Measurements from ENCODE around the gene ACBD4. TPM values are rescaled to one million over a fixed set of nuclear protein-coding genes. Genes with fewer than 3 reads are reported as not detected.

Gene ACBD4
- total RNA-seq, 1 donor from 2014 or later, result 5.6 TPM

DNA sequence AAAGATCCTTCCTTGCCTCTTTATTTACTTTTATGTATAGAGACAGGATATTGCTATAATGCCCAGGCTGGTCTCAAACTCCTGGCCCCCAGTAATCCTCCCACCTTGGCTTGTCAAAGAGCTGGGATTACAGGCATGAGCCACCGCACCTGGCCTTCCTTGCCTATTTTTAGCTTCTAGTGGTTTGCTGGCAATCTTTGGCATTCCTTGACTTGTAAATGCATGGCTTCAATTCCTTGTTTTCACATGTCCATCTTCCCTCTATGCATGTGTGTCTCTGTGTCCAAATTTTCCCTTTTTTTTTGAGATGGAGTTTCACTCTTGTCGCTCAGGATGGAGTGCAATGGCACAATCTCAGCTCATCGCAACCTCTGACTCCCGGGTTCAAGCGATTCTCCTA, 48.7 kb downstream of the ACBD4 start:
- H3K9me3 Mint-ChIP-seq (ENCODE audit: low read depth), result no peaks in the 10 kb centered on the region
- H3K4me1 Mint-ChIP-seq (ENCODE audit: low read depth), result no peaks in the 10 kb centered on the region
- H3K27me3 Mint-ChIP-seq (ENCODE audit: low read depth), result no peaks in the 10 kb centered on the region
- H3K4me3 Mint-ChIP-seq (ENCODE audit: unreplicated experiment), result no peak overlapping the region
- no peaks in the 10 kb centered on the region for H3K36me3 Mint-ChIP-seq (ENCODE audit: low read depth)
- H3K27ac Mint-ChIP-seq (ENCODE audit: unreplicated experiment), result no peak overlapping the region
- no peak for TF ChIP-seq CTCF (IDR thresholded peaks at IDR 0.05)
- DNase-seq (ENCODE audit: low spot score), result no peak

GRCh38 chr17:45186801-45187354, 51.4 kb downstream of the ACBD4 start:
- DNase-seq (ENCODE audit: low spot score), result no peak
- Mint-ChIP-seq H3K27me3 (ENCODE audit: low read depth) (no peaks in the 10 kb centered on the region), H3K36me3 (ENCODE audit: low read depth) (no peaks in the 10 kb centered on the region), H3K27ac (ENCODE audit: unreplicated experiment) (no peak overlapping the region), H3K4me1 (ENCODE audit: low read depth) (no peaks in the 10 kb centered on the region), H3K4me3 (ENCODE audit: unreplicated experiment) (no peak overlapping the region), H3K9me3 (ENCODE audit: low read depth) (no peaks in the 10 kb centered on the region)
- TF ChIP-seq CTCF (IDR thresholded peaks at IDR 0.05), result no peak

GRCh38 chr17:45189009-45189408, 53.5 kb downstream of the ACBD4 start:
- Mint-ChIP-seq H3K27ac (ENCODE audit: unreplicated experiment) (no peak overlapping the region), H3K9me3 (ENCODE audit: low read depth) (no peaks in the 10 kb centered on the region), H3K4me3 (ENCODE audit: unreplicated experiment) (no peak overlapping the region), H3K36me3 (ENCODE audit: low read depth) (no peaks in the 10 kb centered on the region), H3K27me3 (ENCODE audit: low read depth) (no peaks in the 10 kb centered on the region), H3K4me1 (ENCODE audit: low read depth) (no peaks in the 10 kb centered on the region)
- no peak for TF ChIP-seq CTCF (IDR thresholded peaks at IDR 0.05)
- no peak for DNase-seq (ENCODE audit: low spot score)

DNA sequence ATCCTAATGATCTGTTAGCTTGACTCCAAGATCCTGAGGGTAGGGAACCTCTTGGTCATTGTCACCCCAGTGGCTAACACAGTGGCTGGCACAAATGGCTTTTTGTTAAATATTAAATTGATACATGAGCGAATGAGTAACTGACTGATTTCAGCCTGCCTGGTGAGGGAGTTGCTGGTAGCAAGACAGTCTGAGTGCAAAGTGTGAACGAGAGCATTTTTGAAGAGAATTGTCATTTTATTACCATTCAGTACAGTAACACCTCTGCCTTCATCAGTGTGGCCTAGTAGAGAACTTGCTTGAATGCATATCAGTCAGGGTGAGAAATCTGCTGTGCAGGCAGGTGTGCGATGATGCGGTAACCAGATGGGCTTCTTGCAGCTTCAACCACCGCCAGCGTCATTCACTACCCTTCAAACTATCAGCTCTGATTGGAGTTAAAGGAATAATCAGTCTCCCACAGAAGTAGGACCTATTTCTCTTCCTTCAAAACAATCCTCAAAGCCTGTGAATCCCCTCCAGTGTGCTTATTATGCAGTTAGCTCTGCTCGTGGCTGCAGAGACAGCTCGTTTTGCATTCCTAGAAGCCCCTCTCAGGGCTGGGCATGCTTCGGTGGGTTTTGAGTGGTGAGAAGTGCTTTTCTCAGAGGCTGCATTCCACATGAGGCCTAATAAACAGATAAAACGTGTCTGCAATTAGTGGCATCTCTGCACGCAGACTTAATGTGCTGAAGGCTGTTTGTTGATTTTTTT, 55.2 kb downstream of the ACBD4 start:
- H3K27ac Mint-ChIP-seq (ENCODE audit: unreplicated experiment), result no peak overlapping the region
- H3K36me3 Mint-ChIP-seq (ENCODE audit: low read depth), result no peaks in the 10 kb centered on the region
- no peak for DNase-seq (ENCODE audit: low spot score)
- no peaks in the 10 kb centered on the region for H3K9me3 Mint-ChIP-seq (ENCODE audit: low read depth)
- no peak overlapping the region for H3K4me3 Mint-ChIP-seq (ENCODE audit: unreplicated experiment)
- no peaks in the 10 kb centered on the region for H3K27me3 Mint-ChIP-seq (ENCODE audit: low read depth)
- no peak for TF ChIP-seq CTCF (IDR thresholded peaks at IDR 0.05)
- H3K4me1 Mint-ChIP-seq (ENCODE audit: low read depth), result no peaks in the 10 kb centered on the region

Small RNA genes within 50 kb of the gene (microRNA-seq; reads per million reads assigned to microRNA genes)
- not detected for gene MIR6784 (ENCODE audit: borderline number of aligned reads)

Other genes starting within 250 kb of the ACBD4 start
- gene EFTUD2, start 236.2 kb upstream of the ACBD4 start, total RNA-seq, result 71.9 to 99.2 TPM (median 75.9 TPM) in 3 replicates
- 0.55 to 1.0 TPM in 2 of 3 replicates, not detected in the other for gene GFAP, start 220.2 kb upstream of the ACBD4 start, total RNA-seq
- 3.9 to 7.7 TPM (median 5.2 TPM) in 3 replicates for gene KIF18B, start 187.9 kb upstream of the ACBD4 start, total RNA-seq
- 1.6 to 2.8 TPM (median 2.0 TPM) in 3 replicates for gene C1QL1, start 167.4 kb upstream of the ACBD4 start, total RNA-seq
- gene DCAKD, start 84.1 kb upstream of the ACBD4 start, total RNA-seq, result 33.9 to 39.9 TPM (median 36.5 TPM) in 3 replicates
- 89.0 to 103 TPM (median 91.4 TPM) in 3 replicates for gene NMT1, start 74.4 kb upstream of the ACBD4 start, total RNA-seq
- gene PLCD3, start 3.2 kb upstream of the ACBD4 start, total RNA-seq, result 123 to 135 TPM (median 128 TPM) in 3 replicates
- 35.9 to 41.0 TPM (median 36.4 TPM) in 3 replicates for gene HEXIM1, start 12.8 kb downstream of the ACBD4 start, total RNA-seq
- 3.7 to 7.9 TPM (median 6.4 TPM) in 3 replicates for gene HEXIM2, start 26.2 kb downstream of the ACBD4 start, total RNA-seq
- 0.89 to 2.0 TPM (median 1.8 TPM) in 3 replicates for gene FMNL1, start 86.2 kb downstream of the ACBD4 start, total RNA-seq
- not detected in 3 replicates for gene SPATA32, start 126.4 kb downstream of the ACBD4 start, total RNA-seq
- 3.9 to 8.6 TPM (median 5.2 TPM) in 3 replicates for gene MAP3K14, start 181.3 kb downstream of the ACBD4 start, total RNA-seq

All from chondrocyte (in vitro differentiated cells).